GM23248 (cell line): ENCODE measurements around the gene LRBA. TPM values are rescaled to one million over a fixed set of nuclear protein-coding genes. Genes with fewer than 3 reads are reported as not detected.

ENCODE experiments used
- DNase-seq: peaks from one replicate; pipeline ENCODE4 v3.0.0-alpha.2; 2015
- H2AFZ ChIP-seq: fragments of 200-600 bp; sonication (generic); 2 replicates; pipeline ENCODE4 v1.6.1; 2016; ENCODE audit warnings: antibody characterized with exemption
- H3F3A ChIP-seq: fragments of 200-600 bp; sonication (generic); 2 replicates; pipeline ENCODE4 v1.6.1; 2016; ENCODE audit warnings: mild to moderate bottlenecking, antibody characterized with exemption, mixed run types; ENCODE audit not compliant: insufficient read depth
- H3K27ac ChIP-seq: fragments of 200-600 bp; sonication (generic); 2 replicates; pipeline ENCODE4 v1.5.1; 2016; ENCODE audit warnings: mild to moderate bottlenecking
- H3K27me3 ChIP-seq: fragments of 200-600 bp; sonication (generic); replicated peaks from 2 replicates; pipeline ENCODE4 v1.6.1; 2016; ENCODE audit warnings: mild to moderate bottlenecking; ENCODE audit not compliant: insufficient read depth
- H3K36me3 ChIP-seq: fragments of 200-600 bp; sonication (generic); 2 replicates; pipeline ENCODE4 v1.6.1; 2016; ENCODE audit warnings: low read depth, mild to moderate bottlenecking
- H3K4me1 ChIP-seq: fragments of 200-600 bp; sonication (generic); 2 replicates; pipeline ENCODE4 v1.6.1; 2016; ENCODE audit warnings: mild to moderate bottlenecking; ENCODE audit not compliant: insufficient read depth
- H3K4me2 ChIP-seq: fragments of 200-600 bp; sonication (generic); one replicate; pipeline ENCODE4 v1.6.1; 2016; ENCODE audit warnings: mild to moderate bottlenecking; ENCODE audit not compliant: unreplicated experiment
- H3K4me3 ChIP-seq: fragments of 200-600 bp; sonication (generic); 2 replicates; pipeline ENCODE4 v1.5.1; 2016; ENCODE audit warnings: mild to moderate bottlenecking
- H3K79me2 ChIP-seq: fragments of 200-600 bp; sonication (generic); 2 replicates; pipeline ENCODE4 v1.6.1; 2016; ENCODE audit warnings: mild to moderate bottlenecking; ENCODE audit not compliant: insufficient read depth
- H3K9ac ChIP-seq: fragments of 200-600 bp; sonication (generic); 2 replicates; pipeline ENCODE4 v1.6.1; 2016; ENCODE audit warnings: mild to moderate bottlenecking
- H3K9me2 ChIP-seq: fragments of 200-600 bp; sonication (generic); 2 replicates; pipeline ENCODE4 v1.6.1; 2016; ENCODE audit warnings: mixed run types, mild to moderate bottlenecking, moderate library complexity; ENCODE audit not compliant: insufficient read depth
- H3K9me3 ChIP-seq: fragments of 200-600 bp; sonication (generic); one replicate; pipeline ENCODE4 v1.6.1; 2017; ENCODE audit warnings: low read depth
- H4K20me1 ChIP-seq: fragments of 200-600 bp; sonication (generic); 2 replicates; pipeline ENCODE4 v1.6.0; 2016; ENCODE audit not compliant: insufficient read depth
- EZH2 ChIP-seq: fragments of 200-600 bp; sonication (generic); IDR thresholded peaks from 2 replicates; pipeline ENCODE4 v1.6.1; 2018; ENCODE audit warnings: antibody characterized with exemption, mild to moderate bottlenecking; ENCODE audit not compliant: insufficient read depth, poor library complexity, severe bottlenecking
- EZH2phosphoT487 ChIP-seq: fragments of 200-600 bp; sonication (generic); IDR thresholded peaks from 2 replicates; pipeline ENCODE4 v1.6.1; 2018; ENCODE audit warnings: antibody characterized with exemption, moderate library complexity, mild to moderate bottlenecking, low read depth; ENCODE audit not compliant: insufficient read depth
- WGBS, 2 experiments: methylation state at CpG; one replicate each; pipeline ENCODE4 v1.1.6; 2015 to 2017; ENCODE audit warnings: low lambda C conversion rate in 2 of 2, low coverage in 1 of 2; ENCODE audit errors: missing lambda C conversion rate in 2 of 2; 5-methylcytosine and 5-hydroxymethylcytosine counted together
- in situ Hi-C: fragments of 300-500 bp; cut with MboI; formaldehyde crosslinking; loops from 2 replicates; pipeline ENCODE4 v1.15.0; 2020
- polyA plus RNA-seq: library from polyadenylated mRNA; unstranded; fragments of >200 nt; fragmentation: Nextera tagmentation; extraction: Ambion mirVana; gene quantifications from 2 replicates; pipeline ENCODE4 v1.2.1, GENCODE V29; 2016
- total RNA-seq: library from RNA; depleted of rRNA; stranded (reverse); fragments of >200 nt; shearing (Covaris generic); gene quantifications from 2 replicates; pipeline ENCODE4 v1.2.3, GENCODE V29; 2014

LRBA gene
- total and polyA plus RNA-seq, 2 experiments from 2014 or later: 6.6 to 17.8 TPM

DNA sequence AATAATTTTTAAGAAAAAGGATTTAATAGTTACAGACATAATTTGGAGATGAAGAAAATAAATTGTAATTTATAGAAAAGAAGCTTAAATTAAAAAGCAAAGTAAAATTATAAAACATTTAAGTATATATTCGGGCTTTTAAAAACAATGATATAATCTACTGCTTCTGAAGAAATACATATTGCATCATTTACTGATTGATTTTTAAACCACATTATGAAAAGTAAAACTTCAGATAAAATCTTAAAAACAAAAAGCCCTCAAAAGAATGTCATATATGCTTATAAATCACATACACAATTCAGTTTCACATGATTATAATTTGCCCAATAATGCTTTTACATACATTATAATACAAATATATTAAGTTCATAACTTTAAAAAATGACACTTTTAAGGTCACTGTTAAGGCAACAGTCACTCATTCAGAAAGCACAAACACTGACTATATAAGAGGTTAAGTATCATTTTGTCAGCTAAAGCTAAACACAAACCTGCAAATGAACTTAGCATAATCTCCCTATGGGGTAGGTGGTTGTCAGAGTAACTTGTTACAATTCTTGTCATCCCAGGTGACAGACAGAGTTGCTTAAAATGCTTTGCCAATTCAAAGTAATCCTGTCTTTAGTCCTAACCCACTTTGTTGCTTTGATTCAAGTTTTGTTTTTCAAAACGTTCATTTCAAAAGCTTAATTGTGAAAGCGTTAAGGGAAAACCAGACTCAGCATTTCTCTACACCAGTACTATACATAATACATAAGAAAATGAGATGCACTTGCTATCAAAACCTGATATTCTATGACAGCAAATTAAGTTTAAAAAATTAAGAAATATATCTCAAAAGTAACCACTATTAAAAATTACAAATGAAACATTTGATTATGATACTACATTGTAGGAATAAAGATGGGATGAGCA lies 523.7 kb downstream of the LRBA start:
- H4K20me1 ChIP-seq: no peaks in the 10 kb centered on the region
- H3K27me3 ChIP-seq: no peaks in the 10 kb centered on the region
- H3F3A ChIP-seq: no peaks in the 10 kb centered on the region
- TF ChIP-seq EZH2: no peak
- no peak for TF ChIP-seq EZH2phosphoT487
- H3K4me1 ChIP-seq: no peaks in the 10 kb centered on the region
- no peak overlapping the region for H3K4me3 ChIP-seq
- DNase-seq: no peak
- H3K79me2 ChIP-seq: no peaks in the 10 kb centered on the region
- in situ Hi-C loops: no loop called here
- WGBS, 2 experiments: 52 to 55% methylated on average over 3 of the region's 3 CpGs
- no peak overlapping the region for H3K27ac ChIP-seq
- no peaks in the 10 kb centered on the region for H3K9me2 ChIP-seq
- H3K9ac ChIP-seq: no peak overlapping the region
- no peaks in the 10 kb centered on the region for H3K9me3 ChIP-seq
- no peak overlapping the region for H3K4me2 ChIP-seq
- H3K36me3 ChIP-seq: no peaks in the 10 kb centered on the region
- H2AFZ ChIP-seq: no peak overlapping the region

DNA sequence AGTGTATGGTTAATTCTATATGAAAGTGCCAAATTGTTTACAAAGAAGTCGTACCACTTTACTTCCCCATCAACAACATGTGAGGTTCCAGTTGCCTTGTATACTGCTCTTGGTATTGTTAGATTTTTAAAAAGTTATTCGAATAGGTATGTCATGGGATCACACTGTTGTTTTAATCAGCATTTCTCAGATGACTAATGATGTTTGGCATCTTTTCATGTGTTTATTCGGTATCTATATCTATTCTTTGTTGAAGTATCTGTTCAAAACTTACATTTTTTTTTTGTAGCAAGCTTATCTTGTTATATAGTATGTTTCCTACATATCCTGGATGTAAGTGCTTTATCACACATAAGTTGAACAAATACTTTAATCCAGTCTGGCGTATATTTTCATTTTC lies 532.5 kb downstream of the LRBA start:
- Histone ChIP-seq H2AFZ (no peak overlapping the region), H3F3A (no peaks in the 10 kb centered on the region), H3K4me1 (no peaks in the 10 kb centered on the region), H3K4me3 (no peak overlapping the region), H3K9me3 (no peaks in the 10 kb centered on the region), H3K27ac (no peak overlapping the region), H3K36me3 (no peaks in the 10 kb centered on the region), H3K79me2 (no peaks in the 10 kb centered on the region), H4K20me1 (no peaks in the 10 kb centered on the region), H3K9me2 (no peaks in the 10 kb centered on the region), H3K27me3 (no peaks in the 10 kb centered on the region), H3K9ac (no peak overlapping the region), H3K4me2 (no peak overlapping the region)
- no peak for DNase-seq
- WGBS, 2 experiments: 86 to 88% methylated on average over 4 of the region's 4 CpGs
- TF ChIP-seq EZH2 (no peak), EZH2phosphoT487 (no peak)
- in situ Hi-C loops: no loop called here

DNA sequence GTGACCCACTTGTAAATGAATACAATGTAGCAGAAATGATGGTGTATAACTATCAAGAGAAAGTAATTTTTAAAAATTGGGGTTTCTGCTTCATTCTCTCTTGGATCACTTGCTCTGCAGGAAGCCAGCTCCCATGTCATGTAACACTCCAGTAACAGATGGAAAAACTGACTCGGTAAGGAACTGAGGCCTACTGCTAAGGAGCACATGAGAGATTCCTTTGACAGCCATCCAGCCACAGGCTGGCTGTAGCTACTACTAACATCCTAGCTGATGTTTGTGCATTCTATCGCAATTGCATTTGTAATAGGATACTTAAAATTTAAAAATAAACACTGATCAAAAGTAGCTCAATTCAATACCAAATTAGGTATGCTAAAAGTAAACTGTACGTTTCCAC lies 535.4 kb downstream of the LRBA start:
- no peaks in the 10 kb centered on the region for H3K79me2 ChIP-seq
- H3K27me3 ChIP-seq: no peaks in the 10 kb centered on the region
- in situ Hi-C loops: no loop called here
- H3K4me3 ChIP-seq: no peak overlapping the region
- WGBS, 2 experiments: 69 to 72% methylated on average over 3 of the region's 3 CpGs
- H3K9me3 ChIP-seq: no peaks in the 10 kb centered on the region
- DNase-seq: no peak
- H3K9me2 ChIP-seq: no peaks in the 10 kb centered on the region
- no peak overlapping the region for H2AFZ ChIP-seq
- TF ChIP-seq EZH2phosphoT487 (no peak), EZH2 (no peak)
- no peaks in the 10 kb centered on the region for H3K4me1 ChIP-seq
- H3K9ac ChIP-seq: no peak overlapping the region
- H4K20me1 ChIP-seq: no peaks in the 10 kb centered on the region
- no peaks in the 10 kb centered on the region for H3F3A ChIP-seq
- H3K36me3 ChIP-seq: no peaks in the 10 kb centered on the region
- no peak overlapping the region for H3K4me2 ChIP-seq
- H3K27ac ChIP-seq: no peak overlapping the region

DNA sequence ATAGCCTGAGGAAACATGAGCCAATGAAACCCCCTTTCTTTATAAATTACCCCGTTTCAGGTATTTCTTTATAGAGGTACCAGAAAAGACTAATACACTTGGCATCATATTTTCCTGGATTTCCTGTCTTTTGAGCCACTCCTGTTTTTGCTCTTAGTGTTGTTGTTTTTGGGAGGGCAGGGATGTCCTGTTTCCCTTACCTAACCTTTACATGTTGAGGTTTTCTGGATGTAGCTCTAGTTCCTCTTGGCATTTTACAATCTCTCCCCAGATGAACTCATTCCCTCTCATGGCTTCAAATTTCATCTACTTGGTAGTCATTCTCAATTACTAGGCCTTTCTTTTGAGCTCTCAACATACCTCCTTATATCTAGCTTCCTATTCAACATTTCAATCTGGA lies 537.2 kb downstream of the LRBA start:
- 91 to 92% methylated on average over 1 of the region's 1 CpG for WGBS, 2 experiments

More for the DNA sequence above, 537.2 kb downstream of the LRBA start:
- Histone ChIP-seq H3K9me3 (no peaks in the 10 kb centered on the region), H3K36me3 (no peaks in the 10 kb centered on the region), H3K4me3 (no peak overlapping the region), H3K9me2 (no peaks in the 10 kb centered on the region), H3K27ac (no peak overlapping the region), H4K20me1 (no peaks in the 10 kb centered on the region), H3K9ac (no peak overlapping the region), H2AFZ (no peak overlapping the region), H3K27me3 (no peaks in the 10 kb centered on the region), H3K79me2 (no peaks in the 10 kb centered on the region), H3K4me2 (no peak overlapping the region), H3K4me1 (no peaks in the 10 kb centered on the region), H3F3A (no peaks in the 10 kb centered on the region)
- no peak for DNase-seq
- no peak for TF ChIP-seq EZH2phosphoT487
- no peak for TF ChIP-seq EZH2
- in situ Hi-C loops: no loop called here
